Karpas-422 (cell line): ENCODE data around the gene NFYC. TPM values are rescaled to one million over a fixed set of nuclear protein-coding genes. Genes with fewer than 3 reads are reported as not detected.

Source experiments
- DNase-seq: peaks from one replicate; pipeline ENCODE4 v3.0.0-alpha.2; 2015
- H2AFZ ChIP-seq: fragments of 200-600 bp; sonication (generic); 2 replicates; pipeline ENCODE4 v1.6.1; 2014; ENCODE audit warnings: antibody characterized with exemption, low read length, mixed read lengths
- H3K27ac ChIP-seq: fragments of 200-600 bp; sonication (generic); 2 replicates; pipeline ENCODE4 v1.5.1; 2014; ENCODE audit warnings: mild to moderate bottlenecking, low read length, moderate library complexity
- H3K27me3 ChIP-seq: fragments of 200-600 bp; sonication (generic); 2 replicates; pipeline ENCODE4 v1.6.1; 2014; ENCODE audit warnings: low read length, mixed read lengths
- H3K36me3 ChIP-seq: fragments of 200-600 bp; sonication (generic); 2 replicates; pipeline ENCODE4 v1.6.1; 2014; ENCODE audit warnings: low read length, mixed read lengths; ENCODE audit not compliant: insufficient read depth
- H3K4me1 ChIP-seq: fragments of 200-600 bp; sonication (generic); 2 replicates; pipeline ENCODE4 v1.6.1; 2014; ENCODE audit warnings: mild to moderate bottlenecking, low read length, mixed read lengths
- H3K4me2 ChIP-seq: fragments of 200-600 bp; sonication (generic); 2 replicates; pipeline ENCODE4 v1.6.1; 2014; ENCODE audit warnings: low read length, low read depth, mild to moderate bottlenecking; ENCODE audit not compliant: poor library complexity, severe bottlenecking
- H3K4me3 ChIP-seq: fragments of 200-600 bp; sonication (generic); 2 replicates; pipeline ENCODE4 v1.5.1; 2014; ENCODE audit warnings: mild to moderate bottlenecking, antibody characterized with exemption, low read length, mixed read lengths
- H3K79me2 ChIP-seq: fragments of 200-600 bp; sonication (generic); 2 replicates; pipeline ENCODE4 v1.6.1; 2014; ENCODE audit warnings: mild to moderate bottlenecking, low read length, mixed read lengths
- H3K9ac ChIP-seq: fragments of 200-600 bp; sonication (generic); 2 replicates; pipeline ENCODE4 v1.6.0; 2014; ENCODE audit warnings: low read length
- H3K9me2 ChIP-seq: fragments of 200-600 bp; sonication (generic), shearing (Covaris generic); replicated peaks from 2 replicates; pipeline ENCODE4 v1.6.0; 2014; ENCODE audit warnings: mild to moderate bottlenecking, low read length, moderate library complexity; ENCODE audit not compliant: insufficient read depth
- H3K9me3 ChIP-seq: fragments of 300-700, 200-600 bp; sonication (generic); 2 replicates; pipeline ENCODE4 v1.6.1; 2014; ENCODE audit warnings: low read length, mixed read lengths
- H4K20me1 ChIP-seq: fragments of 200-600 bp; sonication (generic); 2 replicates; pipeline ENCODE4 v1.6.1; 2014; ENCODE audit warnings: mild to moderate bottlenecking, antibody characterized with exemption, low read length, low read depth; ENCODE audit not compliant: insufficient read depth
- total RNA-seq: library from RNA; depleted of rRNA; stranded (reverse); fragments of >200 nt; shearing (Covaris generic); gene quantifications from 2 replicates; pipeline ENCODE4 v1.2.3, GENCODE V29; 2014; ENCODE audit warnings: low replicate concordance

NFYC gene
- total RNA-seq, 1 experiment from 2014 or later, result 62.6 TPM

DNA sequence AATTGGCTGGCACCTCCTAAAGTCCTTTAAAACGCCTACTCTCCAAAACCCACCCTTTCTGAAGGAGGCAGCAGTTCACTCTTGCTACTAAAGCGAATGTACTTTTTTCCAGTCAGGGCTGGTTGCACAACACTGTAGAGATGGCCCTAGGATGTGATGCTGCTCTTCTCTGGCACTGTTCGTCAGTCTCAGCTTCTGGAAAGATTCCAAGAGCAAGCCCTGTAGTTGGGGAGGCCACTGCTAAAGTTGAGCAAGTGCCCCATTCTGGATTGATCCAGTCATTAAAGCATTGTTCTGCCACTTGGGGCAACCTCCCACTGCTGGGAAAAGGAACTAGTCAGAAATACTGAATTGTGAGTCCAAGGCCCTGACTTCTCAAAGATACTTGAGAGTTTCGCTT, 63.6 kb downstream of the NFYC start:
- no peak overlapping the region for H3K4me2 ChIP-seq
- no peaks in the 10 kb centered on the region for H3K27me3 ChIP-seq
- no peaks in the 10 kb centered on the region for H3K9me3 ChIP-seq
- no peak overlapping the region for H2AFZ ChIP-seq
- no peak overlapping the region for H3K9ac ChIP-seq
- H3K79me2 ChIP-seq, result peaks cover 39% of the 10 kb centered on the region
- peaks cover 74% of the 10 kb centered on the region for H3K36me3 ChIP-seq
- peak overlapping the region; percentile 77 for H3K27ac ChIP-seq
- peaks cover 45% of the 10 kb centered on the region for H3K4me1 ChIP-seq
- no peak for DNase-seq
- no peaks in the 10 kb centered on the region for H4K20me1 ChIP-seq
- H3K4me3 ChIP-seq, result no peak overlapping the region
- no peaks in the 10 kb centered on the region for H3K9me2 ChIP-seq

GRCh38 chr1:40756523-40756922, 65.0 kb downstream of the NFYC start:
- Histone ChIP-seq H3K4me3 (no peak overlapping the region), H4K20me1 (no peaks in the 10 kb centered on the region), H3K27ac (peak overlapping the region; percentile 77; the same call in 1 of the 2 replicates), H3K9ac (no peak overlapping the region), H3K27me3 (no peaks in the 10 kb centered on the region), H3K79me2 (peaks cover 33% of the 10 kb centered on the region), H2AFZ (no peak overlapping the region), H3K4me2 (no peak overlapping the region), H3K9me2 (no peaks in the 10 kb centered on the region), H3K4me1 (peaks cover 46% of the 10 kb centered on the region), H3K36me3 (peaks cover 70% of the 10 kb centered on the region), H3K9me3 (no peaks in the 10 kb centered on the region)
- no peak for DNase-seq

DNA sequence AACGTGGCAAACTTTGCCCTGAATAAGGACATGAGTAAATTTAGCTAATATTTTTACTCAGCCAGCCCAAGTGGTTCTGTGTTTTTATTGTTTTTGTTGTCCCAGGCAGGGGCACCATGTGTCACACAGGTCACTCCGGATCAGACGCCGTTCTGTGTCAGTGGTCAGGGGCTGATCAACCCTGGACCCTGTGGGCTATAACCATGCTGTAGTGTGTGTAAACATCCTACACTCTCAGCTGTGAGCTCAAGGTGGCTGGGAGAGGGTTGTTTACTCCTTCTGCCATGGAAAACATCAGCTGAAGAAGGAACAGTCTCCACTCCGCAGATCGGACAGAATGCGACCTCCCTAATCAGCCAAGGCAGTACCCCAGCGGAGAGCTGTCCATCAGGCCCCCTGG, 65.6 kb downstream of the NFYC start:
- H2AFZ ChIP-seq, result no peak overlapping the region
- H3K36me3 ChIP-seq, result peaks cover 72% of the 10 kb centered on the region
- H3K27me3 ChIP-seq, result no peaks in the 10 kb centered on the region
- H3K4me1 ChIP-seq, result peaks cover 46% of the 10 kb centered on the region
- H3K79me2 ChIP-seq, result peaks cover 38% of the 10 kb centered on the region
- H3K9me3 ChIP-seq, result no peaks in the 10 kb centered on the region
- no peak overlapping the region for H3K9ac ChIP-seq
- H3K4me3 ChIP-seq, result no peak overlapping the region
- no peaks in the 10 kb centered on the region for H3K9me2 ChIP-seq
- H4K20me1 ChIP-seq, result no peaks in the 10 kb centered on the region
- H3K4me2 ChIP-seq, result no peak overlapping the region
- no peak for DNase-seq
- no peak overlapping the region for H3K27ac ChIP-seq

DNA sequence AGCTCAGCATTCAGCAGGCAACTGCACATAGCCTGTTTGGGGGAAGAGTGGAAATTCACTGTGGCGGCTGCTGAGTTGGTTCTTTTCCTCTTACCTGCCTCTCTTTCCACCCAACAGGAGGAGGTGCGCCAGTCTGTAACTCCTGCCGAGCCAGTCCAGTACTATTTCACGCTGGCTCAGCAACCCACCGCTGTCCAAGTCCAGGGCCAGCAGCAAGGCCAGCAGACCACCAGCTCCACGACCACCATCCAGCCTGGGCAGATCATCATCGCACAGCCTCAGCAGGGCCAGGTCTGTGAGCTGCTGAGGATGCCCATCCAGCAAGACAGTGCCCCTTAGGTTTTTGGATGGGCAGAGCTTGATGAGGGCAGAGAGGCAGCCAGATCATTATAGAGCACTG, 66.5 kb downstream of the NFYC start:
- Histone ChIP-seq H3K4me2 (no peak overlapping the region), H3K4me1 (peaks cover 45% of the 10 kb centered on the region)

GRCh38 chr1:40758578-40759343, 67.3 kb downstream of the NFYC start:
- Histone ChIP-seq H3K9ac (no peak overlapping the region), H3K4me2 (no peak overlapping the region), H3K36me3 (peaks cover 72% of the 10 kb centered on the region), H3K27me3 (no peaks in the 10 kb centered on the region), H3K79me2 (peaks cover 41% of the 10 kb centered on the region), H3K4me3 (no peak overlapping the region), H3K9me3 (no peaks in the 10 kb centered on the region), H3K9me2 (no peaks in the 10 kb centered on the region), H4K20me1 (no peaks in the 10 kb centered on the region), H3K4me1 (peaks cover 43% of the 10 kb centered on the region), H3K27ac (no peak overlapping the region), H2AFZ (no peak overlapping the region)
- no peak for DNase-seq

More for the DNA sequence above, 66.5 kb downstream of the NFYC start:
- Histone ChIP-seq H4K20me1 (no peaks in the 10 kb centered on the region), H3K9me3 (no peaks in the 10 kb centered on the region), H3K9ac (no peak overlapping the region), H3K27ac (no peak overlapping the region), H3K36me3 (peaks cover 76% of the 10 kb centered on the region), H3K27me3 (no peaks in the 10 kb centered on the region), H3K79me2 (peaks cover 42% of the 10 kb centered on the region), H3K9me2 (no peaks in the 10 kb centered on the region), H2AFZ (no peak overlapping the region), H3K4me3 (no peak overlapping the region)
- DNase-seq, result no peak

DNA sequence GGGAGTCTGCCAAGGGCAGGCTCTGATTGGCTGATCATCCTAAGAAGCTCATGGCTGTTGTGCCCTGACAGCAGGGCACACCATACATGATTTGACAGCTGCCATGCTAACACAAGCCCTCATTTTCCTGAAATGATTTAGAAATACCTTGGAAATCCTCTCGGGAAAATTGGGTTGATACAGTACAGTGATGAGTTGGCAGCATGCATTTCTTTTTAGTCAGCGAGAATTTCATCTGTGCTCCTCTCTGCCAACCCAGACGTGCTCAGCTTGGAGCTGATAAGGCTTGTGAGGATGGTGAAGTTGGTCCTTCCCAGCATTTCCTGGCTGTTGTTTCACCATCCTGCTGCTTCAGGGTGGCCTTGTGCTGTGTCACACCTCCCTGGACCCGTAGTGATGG, 69.5 kb downstream of the NFYC start:
- H3K9ac ChIP-seq, result no peak overlapping the region
- no peaks in the 10 kb centered on the region for H3K9me3 ChIP-seq
- no peak overlapping the region for H3K4me3 ChIP-seq
- peak overlapping the region; percentile 57 for H3K4me2 ChIP-seq
- H3K36me3 ChIP-seq, result peaks cover 72% of the 10 kb centered on the region
- H3K27me3 ChIP-seq, result no peaks in the 10 kb centered on the region
- DNase-seq, result no peak
- peaks cover 48% of the 10 kb centered on the region for H3K4me1 ChIP-seq
- H2AFZ ChIP-seq, result no peak overlapping the region
- H3K79me2 ChIP-seq, result peaks cover 36% of the 10 kb centered on the region
- peak overlapping the region; percentile 83 for H3K27ac ChIP-seq
- H4K20me1 ChIP-seq, result no peaks in the 10 kb centered on the region
- H3K9me2 ChIP-seq, result no peaks in the 10 kb centered on the region

DNA sequence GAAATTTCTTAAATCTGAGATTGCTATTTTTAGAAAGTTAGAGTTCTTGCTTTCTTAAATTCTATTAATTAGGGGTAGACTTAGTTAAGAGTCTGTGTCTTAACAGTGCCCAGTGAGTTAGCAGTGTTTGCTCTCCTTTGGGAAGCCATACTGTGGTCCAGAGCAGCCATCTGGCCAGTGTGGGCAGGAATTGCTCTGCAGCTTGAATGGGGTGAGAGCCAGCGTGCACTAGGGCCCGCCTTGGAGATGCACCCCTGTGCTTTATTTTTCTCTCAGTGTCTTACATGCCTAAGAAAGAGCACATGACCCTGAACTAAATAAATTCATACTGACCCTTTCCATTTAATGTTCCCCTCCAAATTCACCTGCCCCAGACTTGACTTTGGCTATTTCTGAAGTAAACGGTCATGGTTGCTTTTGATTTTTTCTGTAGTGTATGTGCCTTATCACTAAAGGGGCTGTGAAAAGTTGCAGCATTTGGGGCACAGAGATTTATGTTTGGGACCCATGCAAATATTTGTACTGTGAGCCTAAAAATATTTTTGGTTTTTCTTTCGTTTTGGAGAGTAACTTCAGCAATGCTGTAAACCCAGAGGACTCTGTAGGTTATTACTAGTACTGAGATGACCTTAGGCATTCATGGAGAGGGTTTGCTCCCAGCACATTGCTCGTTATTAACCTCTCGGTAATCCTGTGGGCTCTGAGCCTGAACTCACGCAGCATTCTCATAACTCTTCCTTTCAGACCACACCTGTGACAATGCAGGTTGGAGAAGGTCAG, 70.8 kb downstream of the NFYC start:
- peak overlapping the region; percentile 83 for H3K27ac ChIP-seq
- peaks cover 29% of the 10 kb centered on the region for H3K79me2 ChIP-seq
- H4K20me1 ChIP-seq, result no peaks in the 10 kb centered on the region
- DNase-seq, result no peak
- H3K36me3 ChIP-seq, result peaks cover 72% of the 10 kb centered on the region
- peak overlapping the region; percentile 57 for H3K4me2 ChIP-seq
- H3K9ac ChIP-seq, result peak overlapping the region; percentile 50
- H3K27me3 ChIP-seq, result no peaks in the 10 kb centered on the region
- no peak overlapping the region for H2AFZ ChIP-seq
- peaks cover 48% of the 10 kb centered on the region for H3K4me1 ChIP-seq
- 0 out of 2 replicates have a peak overlapping the region, but pooled peaks have one; percentile 34 for H3K4me3 ChIP-seq
- no peaks in the 10 kb centered on the region for H3K9me3 ChIP-seq
- no peaks in the 10 kb centered on the region for H3K9me2 ChIP-seq

- Histone ChIP-seq H3K27ac (peak overlapping the region; percentile 73), H3K9me3 (no peaks in the 10 kb centered on the region), H3K4me1 (peaks cover 48% of the 10 kb centered on the region), H3K79me2 (peaks cover 20% of the 10 kb centered on the region), H3K9me2 (no peaks in the 10 kb centered on the region), H3K4me2 (peak overlapping the region; percentile 35), H2AFZ (no peak overlapping the region), H3K4me3 (no peak overlapping the region), H3K27me3 (no peaks in the 10 kb centered on the region), H4K20me1 (no peaks in the 10 kb centered on the region), H3K9ac (no peak overlapping the region; the same call in 1 of the 2 replicates), H3K36me3 (peaks cover 64% of the 10 kb centered on the region)
- DNase-seq, result no peak
These were observed 72.4 kb downstream of the NFYC start for GRCh38 chr1:40763742-40764532.
